OCI-LY3 (cell line): ENCODE data around the gene PIK3R6.

Experiments used
- H2AFZ ChIP-seq: fragments of 200-600, 300-600 bp; shearing (Covaris generic); 2 replicates; pipeline ENCODE4 v1.6.0; 2014; ENCODE audit warnings: antibody characterized with exemption, low read depth, low read length
- H3K27ac ChIP-seq: fragments of 200-600, 300-600 bp; sonication (generic); 2 replicates; pipeline ENCODE4 v1.5.1; 2014; ENCODE audit warnings: mild to moderate bottlenecking, low read length, moderate library complexity, mixed read lengths
- H3K27me3 ChIP-seq: fragments of 200-600, 300-600 bp; sonication (generic); 2 replicates; pipeline ENCODE4 v1.6.1; 2014; ENCODE audit warnings: low read depth, low read length, mixed read lengths
- H3K36me3 ChIP-seq: fragments of 200-600, 300-600 bp; sonication (generic); replicated peaks from 2 replicates; pipeline ENCODE3; 2014; ENCODE audit warnings: low read depth, low read length, mixed read lengths
- H3K4me1 ChIP-seq: fragments of 300-600, 200-600 bp; sonication (generic); 2 replicates; pipeline ENCODE4 v1.6.1; 2014; ENCODE audit warnings: low read length, mixed read lengths
- H3K4me2 ChIP-seq: fragments of 200-600, 300-600 bp; sonication (generic); 2 replicates; pipeline ENCODE4 v1.6.1; 2014; ENCODE audit warnings: low read length, mixed read lengths
- H3K4me3 ChIP-seq: fragments of 300-600, 200-600 bp; sonication (generic); 2 replicates; pipeline ENCODE4 v1.5.1; 2014; ENCODE audit warnings: antibody characterized with exemption, mild to moderate bottlenecking, low read length, moderate library complexity
- H3K79me2 ChIP-seq: fragments of 300-600, 200-600 bp; shearing (Covaris generic); 2 replicates; pipeline ENCODE4 v1.6.1; 2014; ENCODE audit warnings: mild to moderate bottlenecking, low read length, mixed read lengths
- H3K9ac ChIP-seq: fragments of 300-600, 200-600 bp; shearing (Covaris generic); 2 replicates; pipeline ENCODE4 v1.6.0; 2014; ENCODE audit warnings: mild to moderate bottlenecking, low read length, moderate library complexity
- H3K9me3 ChIP-seq: fragments of 200-600, 300-600 bp; shearing (Covaris generic); 2 replicates; pipeline ENCODE4 v1.6.1; 2014; ENCODE audit warnings: low read length, mixed read lengths; ENCODE audit not compliant: insufficient read depth
- H4K20me1 ChIP-seq: fragments of 200-600, 300-600 bp; sonication (generic); 2 replicates; pipeline ENCODE4 v1.6.1; 2016; ENCODE audit warnings: low read length, mixed read lengths; ENCODE audit not compliant: insufficient read depth
- EZH2phosphoT487 ChIP-seq: fragments of 200-600 bp; shearing (Covaris generic); IDR thresholded peaks from 2 replicates; pipeline ENCODE4 v1.6.1; 2018; ENCODE audit warnings: antibody characterized with exemption, mixed run types, low read depth
- TF ChIP-seq, protein P1 (sequence below): fragments of 200-600, 300-600 bp; sonication (generic); IDR thresholded peaks from 2 replicates; pipeline ENCODE4 v1.5.1; 2014; ENCODE audit warnings: antibody characterized with exemption, low read length, low read depth

PIK3R6 gene

DNA sequence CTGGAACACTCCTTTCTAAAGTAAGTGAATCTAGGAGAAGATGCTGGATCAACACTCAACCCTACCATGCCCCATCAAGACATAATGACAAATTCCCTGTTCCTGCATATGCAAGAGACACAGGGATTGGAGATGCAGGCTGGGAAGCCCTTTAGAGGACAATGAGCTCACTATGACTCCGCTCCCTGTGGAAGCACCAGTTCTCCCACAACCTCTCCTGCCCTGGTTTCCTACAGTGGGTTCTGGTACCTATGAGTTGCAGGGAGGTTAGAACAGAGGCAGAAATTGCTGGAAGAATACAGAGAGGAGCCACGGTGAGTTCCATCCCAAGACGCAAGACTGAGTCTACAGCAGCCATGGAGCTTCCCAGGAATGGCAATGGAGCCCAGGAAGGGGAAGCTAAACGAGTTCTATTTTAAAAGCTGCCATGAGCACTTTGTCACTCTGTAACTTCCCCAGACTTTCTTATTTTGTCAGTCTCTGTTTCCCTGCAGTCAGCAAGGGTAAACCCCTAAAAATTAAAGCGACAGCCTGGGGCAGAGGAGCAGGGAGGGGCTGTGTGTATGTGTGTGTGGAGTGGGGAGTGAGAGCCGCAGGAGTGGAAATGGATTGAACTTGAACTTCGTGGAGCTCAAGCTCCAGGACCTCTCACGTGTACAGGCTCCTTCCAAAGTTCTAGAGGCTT, 42.3 kb upstream of the PIK3R6 start:
- 0 out of 2 replicates have a peak overlapping the region, but pooled peaks have one; percentile 37 for H3K4me3 ChIP-seq
- H3K9ac ChIP-seq = peak overlapping the region; percentile 19; the same call in 1 of the 2 replicates
- H2AFZ ChIP-seq = no peak overlapping the region
- H3K27ac ChIP-seq = peak overlapping the region; percentile 20; the same call in 1 of the 2 replicates
- H3K4me1 ChIP-seq = peaks cover 57% of the 10 kb centered on the region
- peak overlapping the region; percentile 74 for H3K4me2 ChIP-seq
- peaks cover 4% of the 10 kb centered on the region for H3K27me3 ChIP-seq
- no peaks in the 10 kb centered on the region for H4K20me1 ChIP-seq
- H3K36me3 ChIP-seq = peaks cover 7% of the 10 kb centered on the region
- H3K9me3 ChIP-seq = no peaks in the 10 kb centered on the region
- no peaks in the 10 kb centered on the region for H3K79me2 ChIP-seq
- TF ChIP-seq, protein P1, sequence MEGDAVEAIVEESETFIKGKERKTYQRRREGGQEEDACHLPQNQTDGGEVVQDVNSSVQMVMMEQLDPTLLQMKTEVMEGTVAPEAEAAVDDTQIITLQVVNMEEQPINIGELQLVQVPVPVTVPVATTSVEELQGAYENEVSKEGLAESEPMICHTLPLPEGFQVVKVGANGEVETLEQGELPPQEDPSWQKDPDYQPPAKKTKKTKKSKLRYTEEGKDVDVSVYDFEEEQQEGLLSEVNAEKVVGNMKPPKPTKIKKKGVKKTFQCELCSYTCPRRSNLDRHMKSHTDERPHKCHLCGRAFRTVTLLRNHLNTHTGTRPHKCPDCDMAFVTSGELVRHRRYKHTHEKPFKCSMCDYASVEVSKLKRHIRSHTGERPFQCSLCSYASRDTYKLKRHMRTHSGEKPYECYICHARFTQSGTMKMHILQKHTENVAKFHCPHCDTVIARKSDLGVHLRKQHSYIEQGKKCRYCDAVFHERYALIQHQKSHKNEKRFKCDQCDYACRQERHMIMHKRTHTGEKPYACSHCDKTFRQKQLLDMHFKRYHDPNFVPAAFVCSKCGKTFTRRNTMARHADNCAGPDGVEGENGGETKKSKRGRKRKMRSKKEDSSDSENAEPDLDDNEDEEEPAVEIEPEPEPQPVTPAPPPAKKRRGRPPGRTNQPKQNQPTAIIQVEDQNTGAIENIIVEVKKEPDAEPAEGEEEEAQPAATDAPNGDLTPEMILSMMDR = no peak
- no peak for TF ChIP-seq EZH2phosphoT487

DNA sequence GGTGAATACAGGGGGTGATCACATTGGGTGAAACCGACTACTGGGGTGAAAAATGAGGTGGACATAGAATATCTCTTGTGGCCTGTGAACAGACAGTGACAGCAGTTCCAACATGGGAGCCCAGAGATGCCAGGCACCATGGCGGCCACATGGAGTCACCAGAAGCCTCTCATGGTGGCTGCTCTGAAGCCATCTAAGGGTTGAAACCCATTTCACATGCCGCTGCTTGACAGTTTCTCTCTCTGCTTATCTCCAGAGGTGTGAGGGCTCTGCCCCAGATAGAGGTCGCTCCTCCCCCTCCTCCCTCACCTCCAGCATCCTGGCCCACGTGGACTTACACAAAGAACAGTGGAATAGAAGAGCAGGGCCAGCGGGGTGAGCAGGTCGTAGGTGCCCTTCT, 37.9 kb upstream of the PIK3R6 start:
- no peak overlapping the region for H3K27ac ChIP-seq
- peaks cover 45% of the 10 kb centered on the region for H3K4me1 ChIP-seq
- H2AFZ ChIP-seq = no peak overlapping the region
- H3K79me2 ChIP-seq = no peaks in the 10 kb centered on the region
- no peak overlapping the region for H3K4me3 ChIP-seq
- TF ChIP-seq EZH2phosphoT487 = no peak
- TF ChIP-seq, protein P1 = peak; percentile 28
- peaks cover 12% of the 10 kb centered on the region for H3K36me3 ChIP-seq
- no peak overlapping the region for H3K4me2 ChIP-seq
- no peaks in the 10 kb centered on the region for H4K20me1 ChIP-seq
- no peaks in the 10 kb centered on the region for H3K9me3 ChIP-seq
- H3K27me3 ChIP-seq = no peaks in the 10 kb centered on the region
- no peak overlapping the region for H3K9ac ChIP-seq

DNA sequence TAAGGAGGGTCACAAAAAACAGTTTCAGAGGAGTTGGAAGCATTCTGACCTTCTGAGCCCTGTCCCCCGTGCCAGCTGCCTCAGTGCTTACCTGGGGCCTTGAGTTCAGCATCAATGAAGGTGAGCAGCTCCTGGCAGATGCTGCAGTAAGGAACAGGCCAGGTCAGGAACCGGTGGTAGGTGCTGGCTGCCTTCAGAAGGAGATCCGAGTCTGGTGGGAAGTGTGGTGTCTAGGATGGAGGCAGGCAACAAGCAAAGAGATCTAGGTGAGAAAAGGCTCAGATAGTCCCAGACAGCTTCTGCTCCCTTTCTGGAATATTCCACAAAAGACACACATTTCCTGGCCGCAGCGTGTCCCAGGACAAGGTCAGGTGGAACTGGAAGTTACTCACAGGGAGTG, 37.2 kb upstream of the PIK3R6 start:
- Histone ChIP-seq H3K4me3 (no peak overlapping the region), H3K9me3 (no peaks in the 10 kb centered on the region), H3K79me2 (no peaks in the 10 kb centered on the region), H3K9ac (no peak overlapping the region), H3K27me3 (no peaks in the 10 kb centered on the region), H3K36me3 (peaks cover 12% of the 10 kb centered on the region), H3K4me2 (0 out of 2 replicates have a peak overlapping the region, but pooled peaks have one; percentile 26), H4K20me1 (no peaks in the 10 kb centered on the region), H2AFZ (no peak overlapping the region), H3K4me1 (peaks cover 45% of the 10 kb centered on the region), H3K27ac (no peak overlapping the region)
- no peak for TF ChIP-seq EZH2phosphoT487
- TF ChIP-seq, protein P1 = no peak

DNA sequence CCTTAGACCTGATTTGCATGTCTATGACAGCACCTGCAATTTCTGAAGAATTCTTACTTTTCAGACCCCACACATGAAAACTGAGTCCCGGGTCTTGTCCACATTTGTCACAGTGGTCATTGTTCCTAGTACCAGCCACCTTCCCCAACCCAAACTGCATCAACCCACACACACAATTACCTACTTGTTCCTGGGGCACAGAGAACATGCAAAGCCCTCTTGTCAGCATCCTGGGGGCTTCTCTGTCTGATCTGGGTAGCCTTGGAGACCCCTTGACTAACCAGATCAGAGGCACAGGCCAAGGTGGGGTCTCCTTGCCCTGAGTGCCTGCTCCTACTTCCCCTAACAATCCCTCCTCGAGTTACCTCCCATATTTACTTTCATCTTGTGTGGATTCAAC, 36.7 kb upstream of the PIK3R6 start:
- Histone ChIP-seq H3K4me3 (no peak overlapping the region), H3K27me3 (no peaks in the 10 kb centered on the region), H3K9me3 (no peaks in the 10 kb centered on the region), H3K79me2 (no peaks in the 10 kb centered on the region), H4K20me1 (no peaks in the 10 kb centered on the region), H2AFZ (no peak overlapping the region), H3K4me2 (peak overlapping the region; percentile 26; the same call in 1 of the 2 replicates), H3K27ac (no peak overlapping the region), H3K4me1 (peaks cover 46% of the 10 kb centered on the region), H3K36me3 (peaks cover 12% of the 10 kb centered on the region), H3K9ac (no peak overlapping the region)
- TF ChIP-seq EZH2phosphoT487 = no peak
- TF ChIP-seq, protein P1 = no peak
